Activated B cell treated with CpG ODN at 0.5 μM for 24 hours (primary cell): ENCODE results near the gene FOCAD. TPM values are rescaled to one million over a fixed set of nuclear protein-coding genes. Genes with fewer than 3 reads are reported as not detected.
A peak's percentile ranks its signal among the peaks of the same experiment; 100 is the strongest.
"Not testable (repeated sequence)": the region's sequence is repeated elsewhere in the genome, so short reads cannot be mapped to it uniquely, and the experiment has no call there.

Experiments used
- ATAC-seq: fragments of 200-7000 bp; cut with Tn5 transposase; one replicate; pipeline ENCODE4 v1.10.0; 2021; ENCODE audit warnings: low read depth, mild to moderate bottlenecking, moderate library complexity
- CTCF ChIA-PET: fragments of 350-600 bp; sonication (Branson Sonifier 250); formaldehyde crosslinking; loops from one replicate; lab custom pipeline; 2021; ENCODE audit warnings: antibody characterized with exemption; lab: Charles Lee
- POLR2A ChIA-PET: fragments of 350-600 bp; sonication (Branson Sonifier 250); formaldehyde crosslinking; loops from one replicate; lab custom pipeline; 2021; ENCODE audit warnings: antibody characterized with exemption; lab: Charles Lee
- DNase-seq: peaks from one replicate; pipeline ENCODE4 v3.0.0; 2022
- H3K27ac Mint-ChIP-seq: one replicate; pipeline ENCODE4 v1.8.0; 2020; ENCODE audit warnings: mixed read lengths
- H3K27me3 Mint-ChIP-seq: one replicate; pipeline ENCODE4 v1.8.0; 2021; ENCODE audit warnings: mixed read lengths
- H3K36me3 Mint-ChIP-seq: one replicate; pipeline ENCODE4 v1.8.0; 2021; ENCODE audit warnings: low read depth, mixed read lengths
- H3K4me1 Mint-ChIP-seq: one replicate; pipeline ENCODE4 v1.8.0; 2021; ENCODE audit warnings: mixed read lengths
- H3K4me3 Mint-ChIP-seq: one replicate; pipeline ENCODE4 v1.8.0; 2020; ENCODE audit warnings: mild to moderate bottlenecking, mixed read lengths
- H3K9me3 Mint-ChIP-seq: one replicate; pipeline ENCODE4 v1.8.0; 2020; ENCODE audit warnings: mixed read lengths
- intact Hi-C: fragments of 100-400 bp; cut with micrococcal nuclease; formaldehyde crosslinking; loops from one replicate; pipeline ENCODE4 v1.15.1; 2024
- total RNA-seq: library from RNA; stranded (reverse); gene quantifications from 2 replicates; pipeline ENCODE4 v1.2.3, GENCODE V29; 2022
- TF ChIP-seq, protein P1 (sequence below): fragments of 200-600 bp; IDR thresholded peaks from one replicate; pipeline ENCODE4 v1.8.0; 2022; ENCODE audit warnings: antibody characterized with exemption, mild to moderate bottlenecking

Gene FOCAD
- total RNA-seq, 1 donor from 2014 or later: 11.7 TPM

DNA sequence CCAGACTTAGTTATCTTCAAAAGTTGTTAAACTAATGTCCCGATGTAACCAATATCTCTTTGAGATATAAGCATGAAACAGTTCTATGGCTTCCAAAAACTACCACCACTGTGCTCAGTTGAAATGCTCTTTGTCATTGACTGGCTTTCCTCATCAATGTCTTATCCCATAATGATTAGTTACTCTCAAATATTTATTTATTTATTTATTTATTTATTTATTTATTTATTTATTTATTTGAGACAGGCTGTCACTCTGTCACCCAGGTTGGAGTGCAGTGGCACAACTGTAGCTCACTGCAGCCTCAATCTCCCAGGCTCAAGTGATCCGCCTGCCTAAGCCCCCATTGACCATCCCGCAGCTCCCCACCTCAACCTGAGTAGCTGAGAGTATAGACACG lies 33.7 kb upstream of the FOCAD start:
- ATAC-seq (no peak), DNase-seq (no peak)
- H3K27ac Mint-ChIP-seq: no peak overlapping the region
- ChIA-PET CTCF (no interaction called here), POLR2A (no interaction called here)
- H3K9me3 Mint-ChIP-seq: no peaks in the 10 kb centered on the region
- H3K27me3 Mint-ChIP-seq: peaks cover 32% of the 10 kb centered on the region
- no peak overlapping the region for H3K4me3 Mint-ChIP-seq
- no peaks in the 10 kb centered on the region for H3K36me3 Mint-ChIP-seq
- TF ChIP-seq, protein P1, sequence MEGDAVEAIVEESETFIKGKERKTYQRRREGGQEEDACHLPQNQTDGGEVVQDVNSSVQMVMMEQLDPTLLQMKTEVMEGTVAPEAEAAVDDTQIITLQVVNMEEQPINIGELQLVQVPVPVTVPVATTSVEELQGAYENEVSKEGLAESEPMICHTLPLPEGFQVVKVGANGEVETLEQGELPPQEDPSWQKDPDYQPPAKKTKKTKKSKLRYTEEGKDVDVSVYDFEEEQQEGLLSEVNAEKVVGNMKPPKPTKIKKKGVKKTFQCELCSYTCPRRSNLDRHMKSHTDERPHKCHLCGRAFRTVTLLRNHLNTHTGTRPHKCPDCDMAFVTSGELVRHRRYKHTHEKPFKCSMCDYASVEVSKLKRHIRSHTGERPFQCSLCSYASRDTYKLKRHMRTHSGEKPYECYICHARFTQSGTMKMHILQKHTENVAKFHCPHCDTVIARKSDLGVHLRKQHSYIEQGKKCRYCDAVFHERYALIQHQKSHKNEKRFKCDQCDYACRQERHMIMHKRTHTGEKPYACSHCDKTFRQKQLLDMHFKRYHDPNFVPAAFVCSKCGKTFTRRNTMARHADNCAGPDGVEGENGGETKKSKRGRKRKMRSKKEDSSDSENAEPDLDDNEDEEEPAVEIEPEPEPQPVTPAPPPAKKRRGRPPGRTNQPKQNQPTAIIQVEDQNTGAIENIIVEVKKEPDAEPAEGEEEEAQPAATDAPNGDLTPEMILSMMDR: no peak
- intact Hi-C loops: no loop called here
- no peaks in the 10 kb centered on the region for H3K4me1 Mint-ChIP-seq

DNA sequence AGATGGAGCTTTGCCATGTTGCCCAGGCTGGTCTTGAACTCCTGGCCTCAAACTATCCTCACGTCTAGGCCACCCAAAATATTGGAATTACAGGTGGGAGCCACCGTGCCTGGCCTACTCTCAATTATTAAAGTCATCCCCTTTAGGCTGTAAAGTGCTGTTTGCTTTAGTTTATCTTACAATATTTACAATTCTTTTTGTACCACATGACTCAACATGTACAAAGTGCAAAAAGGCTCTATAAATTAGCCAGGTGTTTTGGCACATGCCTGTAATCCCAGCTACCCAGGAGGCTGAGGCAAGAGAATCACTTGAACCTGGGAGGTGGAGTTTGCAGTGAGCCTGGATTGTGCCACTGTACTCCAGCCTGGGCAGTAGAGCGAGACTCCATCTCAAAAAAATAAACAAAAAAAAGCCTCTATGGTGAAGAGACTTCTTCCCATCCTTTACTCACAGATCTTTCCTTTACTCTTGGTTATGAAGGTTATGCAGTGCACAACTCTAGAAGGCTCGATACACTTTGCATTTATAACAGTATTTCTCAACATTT lies 33.2 kb upstream of the FOCAD start:
- ChIA-PET POLR2A (no interaction called here), CTCF (no interaction called here)
- no peak overlapping the region for H3K27ac Mint-ChIP-seq
- TF ChIP-seq, protein P1: no peak
- H3K9me3 Mint-ChIP-seq: no peaks in the 10 kb centered on the region
- H3K4me3 Mint-ChIP-seq: no peak overlapping the region
- no peaks in the 10 kb centered on the region for H3K4me1 Mint-ChIP-seq
- intact Hi-C loops: no loop called here
- no peaks in the 10 kb centered on the region for H3K36me3 Mint-ChIP-seq
- ATAC-seq: no peak
- no peak for DNase-seq
- H3K27me3 Mint-ChIP-seq: peaks cover 29% of the 10 kb centered on the region

DNA sequence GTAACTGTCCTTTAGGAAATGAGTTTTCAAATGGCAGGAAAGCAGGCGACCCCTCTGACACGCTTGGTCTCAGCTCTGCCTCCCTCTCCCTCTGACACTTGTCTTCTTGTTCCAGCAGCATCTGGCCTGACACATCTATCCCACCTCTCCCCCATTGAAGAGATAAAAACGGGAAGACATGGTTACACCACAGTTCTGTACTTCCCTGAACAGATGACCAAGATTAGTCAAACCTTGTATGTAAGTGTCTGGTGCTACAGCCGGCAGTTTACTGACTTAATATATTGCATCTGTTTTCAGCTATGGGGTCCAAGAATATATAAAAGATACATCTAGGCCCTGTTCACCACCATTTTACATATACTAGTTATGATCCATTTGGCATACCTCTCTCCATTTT lies 32.1 kb upstream of the FOCAD start:
- DNase-seq: no peak
- H3K36me3 Mint-ChIP-seq: no peaks in the 10 kb centered on the region
- H3K9me3 Mint-ChIP-seq: no peaks in the 10 kb centered on the region
- H3K27me3 Mint-ChIP-seq: peaks cover 24% of the 10 kb centered on the region
- no peak overlapping the region for H3K4me3 Mint-ChIP-seq
- ChIA-PET CTCF (no interaction called here), POLR2A (no interaction called here)
- ATAC-seq: no peak
- H3K4me1 Mint-ChIP-seq: no peaks in the 10 kb centered on the region
- intact Hi-C loops: no loop called here
- TF ChIP-seq, protein P1: no peak
- no peak overlapping the region for H3K27ac Mint-ChIP-seq

GRCh38 chr9:20658246-20658667 lies 25.8 kb upstream of the FOCAD start:
- intact Hi-C loops: loop anchor here (1.0 to 5.0 kb wide), 2 partner anchors 26 to 36 kb away; partner anchors contain the start of genes FOCAD and MLLT3
- DNase-seq, H3K9me3 Mint-ChIP-seq, ATAC-seq, CTCF ChIA-PET, H3K4me1 Mint-ChIP-seq, H3K27me3 Mint-ChIP-seq, POLR2A ChIA-PET, H3K36me3 Mint-ChIP-seq: not testable (repeated sequence)
- peak overlapping the region; percentile 10 for H3K27ac Mint-ChIP-seq
- peak overlapping the region; percentile 84 for H3K4me3 Mint-ChIP-seq

DNA sequence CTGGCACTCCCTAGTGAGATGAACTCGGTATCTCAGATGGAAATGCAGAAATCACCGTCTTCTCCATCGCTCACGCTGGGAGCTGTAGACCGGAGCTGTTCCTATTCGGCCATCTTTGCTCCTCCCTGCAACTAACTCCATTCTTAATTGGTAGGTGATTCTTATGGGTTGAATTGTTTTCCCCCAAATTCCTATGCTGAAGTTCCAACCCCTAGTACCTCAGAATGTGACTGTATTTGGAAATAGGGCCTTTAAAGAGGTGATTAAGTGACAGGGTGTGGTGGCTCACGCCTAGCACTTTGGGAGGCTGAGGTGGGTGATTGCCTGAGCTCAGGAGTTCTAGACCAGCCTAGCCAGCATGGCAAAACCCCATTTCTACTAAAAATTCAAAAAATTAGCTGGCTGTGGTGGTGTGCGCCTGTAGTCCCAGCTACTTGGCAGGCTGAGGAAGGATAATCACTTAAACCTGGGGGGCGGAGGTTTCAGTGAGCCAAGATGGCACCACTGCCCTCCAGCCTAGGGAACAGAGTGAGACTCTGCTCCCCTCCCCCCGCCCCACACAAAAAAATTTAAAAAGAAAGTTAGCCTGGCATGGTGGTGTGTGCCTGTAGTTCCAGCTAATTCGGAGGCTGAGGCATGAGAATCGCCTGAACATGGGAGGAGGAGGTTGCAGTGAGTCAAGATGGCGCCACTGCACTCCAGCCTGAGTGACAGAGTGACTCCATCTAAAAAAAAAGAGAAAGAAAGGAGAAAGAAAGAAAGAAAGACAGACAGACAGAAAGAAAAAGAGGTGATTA lies 25.2 kb upstream of the FOCAD start:
- Mint-ChIP-seq H3K27ac (peak overlapping the region; percentile 10), H3K4me3 (peak overlapping the region; percentile 84), H3K27me3 (peaks cover 4% of the 10 kb centered on the region), H3K36me3 (no peaks in the 10 kb centered on the region), H3K4me1 (no peaks in the 10 kb centered on the region), H3K9me3 (no peaks in the 10 kb centered on the region)
- ATAC-seq (no peak), DNase-seq (no peak)
- intact Hi-C loops: loop anchor here (1.0 to 5.0 kb wide), 2 partner anchors 25 to 37 kb away; partner anchors contain the start of genes FOCAD and MLLT3
- CTCF ChIA-PET: no interaction called here
- TF ChIP-seq, protein P1: no peak
- POLR2A ChIA-PET: no interaction called here
